Body of pancreas (tissue), 4 donors: ENCODE results near the gene PDE1A.

ENCODE experiments used
- CTCF ChIP-seq, 7 experiments: fragments of 450-650 bp in 4 of 7; fragments of 200-600 bp in 3 of 7; sonication (generic) in 3 of 7; IDR thresholded peaks; one replicate each; pipeline ENCODE4 v1.5.1; 2016 to 2019; ENCODE audit warnings: antibody characterized with exemption in 7 of 7
- POLR2A ChIP-seq, 3 donors: fragments of 450-650 bp; IDR thresholded peaks; one replicate each; pipeline ENCODE4 v1.6.1; 2016; ENCODE audit warnings: antibody characterized with exemption in 3 of 3, mild to moderate bottlenecking in 2 of 3

GRCh38 chr2:182368446-182368845 lies 58.4 kb downstream of the PDE1A start:
- TF ChIP-seq POLR2A (IDR thresholded peaks at IDR 0.05) (no peak), CTCF (IDR thresholded peaks at IDR 0.05) (no peak)
